Measurements from ENCODE around the gene LRRC45.

DNA sequence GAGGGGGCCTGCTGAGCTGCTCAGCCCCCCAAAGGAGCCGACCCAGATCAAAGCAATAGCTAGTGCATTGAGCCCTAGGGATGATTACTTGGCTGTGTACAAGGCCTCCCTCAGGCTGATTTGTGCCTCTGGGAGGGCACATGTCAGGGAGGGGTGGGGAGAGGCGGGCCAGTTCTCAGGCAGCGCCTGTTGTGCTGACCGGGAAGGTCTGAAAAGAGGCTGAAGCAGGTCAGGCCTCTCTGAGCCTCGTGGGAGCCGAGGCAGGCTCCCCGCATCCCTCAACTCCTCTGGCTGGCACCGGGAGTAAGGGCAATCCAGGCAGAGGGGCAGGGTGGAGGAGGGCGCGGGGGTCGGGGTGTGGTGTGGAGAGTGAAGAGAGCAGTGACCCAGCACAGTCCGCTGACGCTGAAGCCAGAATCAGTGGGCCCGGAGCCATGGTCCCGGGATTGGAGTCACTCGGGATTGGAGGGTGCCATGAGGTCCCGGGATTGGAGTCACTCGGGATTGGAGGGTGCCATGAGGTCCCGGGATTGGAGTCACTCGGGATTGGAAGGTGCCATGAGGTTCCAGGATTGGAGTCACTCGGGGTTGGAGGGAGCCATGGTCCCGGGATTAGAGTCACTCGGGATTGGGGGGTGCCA, 11.4 kb downstream of the LRRC45 start:
- no peak for TF ChIP-seq CTCF (IDR thresholded peaks at IDR 0.05; ENCODE audit: low read depth, low read length, poor library complexity, severe bottlenecking)
- TF ChIP-seq EZH2phosphoT487 (IDR thresholded peaks at IDR 0.05; ENCODE audit: borderline replicate concordance, low read length) = no peak
